GM19023 (cell line): ENCODE measurements around the gene KRT78.

Experiments used
- ATAC-seq: cut with Tn5 transposase; IDR thresholded peaks from one replicate; pipeline ENCODE4 v1.9.1; 2021; ENCODE audit warnings: mild to moderate bottlenecking, moderate library complexity; ENCODE audit not compliant: unreplicated experiment

The KRT78 gene

GRCh38 chr12:52813885-52814709, 34.7 kb downstream of the KRT78 start, which contains the start of gene KRT4:
TSS of gene KRT4 (minus strand) at chr12:52814116. CDS start at chr12:52814058, 58 bp downstream.
- no peak for ATAC-seq

- no peak for ATAC-seq
Measured at GRCh38 chr12:52813203-52813819, 35.5 kb downstream of the KRT78 start.

- ATAC-seq = no peak
Measured at GRCh38 chr12:52812749-52813148, 36.0 kb downstream of the KRT78 start.

- ATAC-seq = no peak
Measured at GRCh38 chr12:52812073-52812400, 36.8 kb downstream of the KRT78 start.

GRCh38 chr12:52811191-52812072, 37.4 kb downstream of the KRT78 start:
- no peak for ATAC-seq

- no peak for ATAC-seq
Measured at GRCh38 chr12:52810554-52810953, 38.2 kb downstream of the KRT78 start.

- no peak for ATAC-seq
Measured at GRCh38 chr12:52809166-52809565, 39.6 kb downstream of the KRT78 start.

- ATAC-seq = no peak
Measured at GRCh38 chr12:52808573-52809160, 40.1 kb downstream of the KRT78 start.

GRCh38 chr12:52807544-52808470, 41.0 kb downstream of the KRT78 start:
- ATAC-seq = no peak

- no peak for ATAC-seq
Measured at GRCh38 chr12:52806821-52807543, 41.8 kb downstream of the KRT78 start.

- ATAC-seq = no peak
Measured at GRCh38 chr12:52806169-52806811, 42.5 kb downstream of the KRT78 start.

- ATAC-seq = no peak
Measured at GRCh38 chr12:52805739-52806138, 43.1 kb downstream of the KRT78 start.

- ATAC-seq = no peak
Measured at GRCh38 chr12:52805000-52805399, 43.8 kb downstream of the KRT78 start.

- no peak for ATAC-seq
Measured at GRCh38 chr12:52802442-52802841, 46.4 kb downstream of the KRT78 start.

- ATAC-seq = no peak
Measured at GRCh38 chr12:52801773-52802172, 47.0 kb downstream of the KRT78 start.

- no peak for ATAC-seq
Measured at GRCh38 chr12:52800259-52800917, 48.4 kb downstream of the KRT78 start.

- no peak for ATAC-seq
Measured at GRCh38 chr12:52799505-52800211, 49.1 kb downstream of the KRT78 start.
